DND-41 (cell line): Measurements from ENCODE around the gene BMPR2.

Source experiments
- EZH2 ChIP-seq: IDR thresholded peaks from 3 replicates; pipeline ENCODE4 v1.6.1; 2012; ENCODE audit warnings: borderline replicate concordance, low read depth, mild to moderate bottlenecking, moderate library complexity, low read length, inconsistent platforms; ENCODE audit not compliant: severe bottlenecking
- TF ChIP-seq, protein P1 (sequence below): IDR thresholded peaks from 2 replicates; pipeline ENCODE4 v1.5.1; 2012; ENCODE audit warnings: borderline replicate concordance, low read length, moderate library complexity, mild to moderate bottlenecking; ENCODE audit not compliant: poor library complexity, severe bottlenecking; ENCODE audit errors: extremely low read depth

DNA sequence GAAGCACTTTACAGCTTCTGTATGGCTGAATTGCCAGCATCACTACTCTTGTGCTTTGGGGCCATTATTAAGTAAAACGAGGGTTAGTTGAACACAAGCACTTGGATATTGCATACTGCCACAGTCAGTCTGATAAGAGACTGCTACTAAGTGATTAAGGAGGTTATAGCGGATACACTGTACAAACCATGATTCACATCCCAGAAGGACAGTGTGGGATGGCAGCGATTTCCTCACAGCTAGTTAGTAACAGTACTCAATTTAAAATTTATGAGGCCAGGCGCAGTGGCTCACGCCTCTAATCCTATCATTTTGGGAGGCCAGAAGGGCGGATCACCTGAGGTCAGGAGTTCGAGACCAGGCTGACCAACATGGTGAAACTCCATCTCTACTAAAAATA lies 2.6 kb upstream of the BMPR2 start:
- TF ChIP-seq, protein P1, sequence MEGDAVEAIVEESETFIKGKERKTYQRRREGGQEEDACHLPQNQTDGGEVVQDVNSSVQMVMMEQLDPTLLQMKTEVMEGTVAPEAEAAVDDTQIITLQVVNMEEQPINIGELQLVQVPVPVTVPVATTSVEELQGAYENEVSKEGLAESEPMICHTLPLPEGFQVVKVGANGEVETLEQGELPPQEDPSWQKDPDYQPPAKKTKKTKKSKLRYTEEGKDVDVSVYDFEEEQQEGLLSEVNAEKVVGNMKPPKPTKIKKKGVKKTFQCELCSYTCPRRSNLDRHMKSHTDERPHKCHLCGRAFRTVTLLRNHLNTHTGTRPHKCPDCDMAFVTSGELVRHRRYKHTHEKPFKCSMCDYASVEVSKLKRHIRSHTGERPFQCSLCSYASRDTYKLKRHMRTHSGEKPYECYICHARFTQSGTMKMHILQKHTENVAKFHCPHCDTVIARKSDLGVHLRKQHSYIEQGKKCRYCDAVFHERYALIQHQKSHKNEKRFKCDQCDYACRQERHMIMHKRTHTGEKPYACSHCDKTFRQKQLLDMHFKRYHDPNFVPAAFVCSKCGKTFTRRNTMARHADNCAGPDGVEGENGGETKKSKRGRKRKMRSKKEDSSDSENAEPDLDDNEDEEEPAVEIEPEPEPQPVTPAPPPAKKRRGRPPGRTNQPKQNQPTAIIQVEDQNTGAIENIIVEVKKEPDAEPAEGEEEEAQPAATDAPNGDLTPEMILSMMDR: no peak
- TF ChIP-seq EZH2: no peak
